Activated CD4-positive, alpha-beta T cell treated with anti-CD3 and anti-CD28 coated beads, Interleukin-2, amount 50 U/mL, for 16 hours (primary cell): ENCODE measurements around the gene GFOD1.
A peak's percentile ranks its signal among the peaks of the same experiment; 100 is the strongest.

Experiments
- DNase-seq: peaks from one replicate; pipeline ENCODE4 v3.0.0-alpha.2; 2020

Gene GFOD1

DNA sequence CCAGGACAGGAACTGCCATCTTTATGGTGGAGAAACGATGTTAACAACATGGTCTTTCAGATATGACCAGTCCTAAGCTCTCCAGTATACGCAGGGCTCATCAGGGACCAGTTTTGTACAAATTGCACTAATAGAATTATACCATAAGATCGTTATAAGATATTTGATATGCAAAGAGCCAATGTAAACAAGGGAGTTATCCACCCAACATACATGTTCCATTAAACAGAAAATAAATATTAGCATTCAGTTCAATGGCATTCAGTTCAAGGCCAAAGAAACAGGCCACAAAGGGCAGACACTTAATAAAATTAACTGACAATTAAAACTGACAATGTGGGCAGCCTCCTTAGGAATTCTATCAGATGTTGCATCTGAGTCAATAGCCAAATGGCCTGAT, 2.6 kb downstream of the GFOD1 start:
- no peak for DNase-seq

DNA sequence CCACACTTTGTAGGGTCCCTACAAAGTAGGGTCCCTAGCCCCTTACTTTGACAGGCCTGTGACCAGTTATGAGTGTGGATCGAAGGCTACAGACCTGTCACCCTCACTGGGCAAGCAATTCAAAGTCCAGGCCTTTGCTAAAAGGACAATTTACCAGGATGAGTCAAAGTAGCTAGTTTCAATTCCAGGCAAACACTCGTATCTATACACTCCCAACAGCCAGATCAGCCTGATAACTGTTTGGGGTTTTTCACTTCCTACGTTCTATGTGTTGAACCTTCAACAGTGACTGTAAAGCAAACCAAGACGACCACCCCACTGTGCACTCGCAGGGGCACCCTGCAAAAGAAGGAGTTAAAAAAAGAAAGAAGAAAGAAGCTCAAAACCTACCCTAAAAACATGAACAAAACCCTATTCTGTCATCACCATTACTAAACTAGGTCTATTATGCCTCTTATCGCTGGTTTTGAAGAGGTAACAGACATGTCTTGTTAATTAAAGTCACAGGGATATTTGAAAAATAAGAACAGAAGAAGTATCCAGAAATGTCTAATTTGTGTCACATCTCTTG, 3.2 kb downstream of the GFOD1 start:
- peak; percentile 51 for DNase-seq

DNA sequence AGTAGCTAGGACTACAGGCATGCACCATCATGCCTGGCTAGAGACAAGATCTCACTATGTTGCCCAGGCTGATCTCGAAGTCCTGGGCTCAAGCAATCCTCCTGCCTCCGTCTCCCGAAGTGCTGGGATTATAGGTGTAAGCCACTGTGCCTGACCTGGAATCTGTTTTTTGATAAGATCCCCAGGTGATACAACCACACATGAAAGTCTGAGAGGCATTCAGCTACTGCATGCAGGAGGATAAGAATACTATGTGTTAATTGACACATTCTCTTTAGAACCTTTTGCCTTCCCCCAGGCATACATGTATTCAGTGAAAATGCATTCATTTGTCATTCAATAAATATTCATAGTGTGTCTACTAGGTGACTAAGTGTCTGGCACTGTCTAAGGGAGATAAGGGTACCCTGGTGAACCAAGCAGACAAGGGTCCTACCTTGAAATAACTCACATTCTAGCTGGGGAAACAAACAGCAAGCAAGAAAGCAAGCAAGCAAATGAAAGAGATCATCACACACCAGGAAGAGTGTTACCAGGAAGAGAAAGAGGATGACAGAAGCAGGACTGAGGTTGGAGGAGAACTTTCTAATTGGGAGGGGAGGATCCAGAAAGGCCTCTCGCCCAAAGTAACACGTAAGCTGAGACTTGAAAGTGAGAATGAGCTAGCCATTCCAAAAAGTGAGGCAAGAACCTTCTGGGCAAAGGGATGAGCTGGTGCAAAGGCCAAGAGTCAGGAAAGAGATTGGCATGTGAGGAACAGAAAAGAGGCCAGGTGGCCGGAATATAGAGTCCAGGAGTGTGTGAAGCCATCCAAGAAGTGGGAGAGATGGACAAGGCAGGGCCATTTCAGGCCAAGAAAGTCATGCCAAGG, 6.5 kb downstream of the GFOD1 start:
- DNase-seq = no peak

GRCh38 chr6:13479971-13480434, 7.4 kb downstream of the GFOD1 start:
- no peak for DNase-seq

GRCh38 chr6:13479206-13479800, 8.1 kb downstream of the GFOD1 start:
- DNase-seq = no peak

GRCh38 chr6:13478525-13478966, 8.9 kb downstream of the GFOD1 start:
- no peak for DNase-seq

GRCh38 chr6:13474787-13475186, 12.6 kb downstream of the GFOD1 start:
- no peak for DNase-seq

GRCh38 chr6:13474360-13474759, 13.0 kb downstream of the GFOD1 start:
- no peak for DNase-seq

DNA sequence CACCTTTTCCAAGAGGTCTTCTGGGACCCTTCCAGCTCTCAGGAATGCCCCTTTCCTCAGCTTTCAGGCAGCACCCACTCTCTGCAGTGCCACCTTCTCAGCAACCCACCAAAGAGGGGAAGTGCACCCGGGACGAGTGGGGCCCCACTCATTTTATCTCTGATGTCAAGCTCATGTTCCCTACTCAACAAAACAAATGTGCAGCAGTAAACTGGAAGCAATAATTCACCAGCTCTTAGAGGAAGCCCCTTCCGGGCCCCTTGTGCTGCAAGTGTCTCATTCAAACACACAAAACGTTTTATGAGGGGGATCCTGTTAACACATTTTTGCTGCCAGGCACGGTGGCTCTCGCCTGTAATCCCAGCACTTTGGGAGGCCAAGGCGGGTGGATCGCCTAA, 13.6 kb downstream of the GFOD1 start:
- DNase-seq = no peak

DNA sequence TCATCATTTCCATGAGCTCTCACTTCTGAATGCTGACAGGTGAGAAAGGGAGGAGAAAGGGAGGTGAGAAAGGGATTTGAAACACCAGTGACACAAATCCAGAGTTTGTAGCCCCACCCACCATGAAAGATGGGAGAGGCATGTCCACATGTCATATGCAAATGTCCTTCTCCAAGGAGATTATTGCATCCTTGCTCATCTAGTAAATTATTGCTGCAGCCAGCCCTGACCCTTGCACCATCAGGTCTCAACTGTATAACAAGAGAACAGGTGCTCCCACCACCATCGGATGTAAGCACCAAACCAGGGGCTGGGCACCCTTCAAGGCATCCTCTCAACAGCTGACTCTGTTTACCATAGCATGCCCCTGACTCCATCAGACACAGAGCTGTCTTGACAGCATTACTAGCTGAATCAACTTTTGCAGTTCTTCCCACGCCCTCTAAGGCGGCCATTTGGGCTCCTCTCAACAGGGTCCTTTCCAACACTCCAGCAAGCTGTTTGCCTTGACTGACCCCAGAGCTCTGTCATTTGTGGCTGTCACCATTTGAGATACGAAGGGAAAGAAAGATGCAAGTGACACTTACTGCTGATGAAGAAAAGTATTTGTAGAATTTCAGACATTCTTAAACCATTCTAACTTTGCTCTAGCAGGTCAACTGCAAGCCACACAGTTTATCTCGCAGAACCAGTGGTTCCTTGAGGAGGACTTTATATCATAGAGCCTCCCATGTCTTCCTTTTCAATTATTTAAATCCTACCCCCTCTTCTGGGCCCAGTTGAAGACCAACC, 14.2 kb downstream of the GFOD1 start:
- no peak for DNase-seq

GRCh38 chr6:13472099-13472498, 15.3 kb downstream of the GFOD1 start:
- no peak for DNase-seq

DNA sequence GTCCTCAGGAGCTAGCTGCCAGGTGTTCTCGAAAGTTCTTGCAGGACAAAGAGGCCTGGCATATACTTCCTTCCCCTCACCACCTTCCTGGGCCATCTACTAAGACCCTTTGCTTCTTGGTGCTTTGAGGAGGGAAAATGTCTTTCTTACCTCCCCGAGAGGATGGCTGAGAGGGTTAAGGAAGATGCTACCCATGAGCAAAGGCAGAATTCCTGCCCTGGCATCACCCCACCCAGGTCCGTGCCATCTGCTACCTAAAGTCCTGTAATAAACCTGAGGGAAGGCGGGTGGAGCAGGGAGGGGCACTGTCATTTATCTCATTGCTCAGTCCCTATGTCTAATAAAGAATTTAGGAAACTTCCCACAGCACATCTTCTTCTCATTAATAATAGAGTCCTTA, 16.2 kb downstream of the GFOD1 start:
- DNase-seq = no peak

GRCh38 chr6:13470238-13471140, 16.9 kb downstream of the GFOD1 start:
- DNase-seq = no peak

- DNase-seq = no peak
Measured at GRCh38 chr6:13469693-13470092, 17.7 kb downstream of the GFOD1 start.

DNA sequence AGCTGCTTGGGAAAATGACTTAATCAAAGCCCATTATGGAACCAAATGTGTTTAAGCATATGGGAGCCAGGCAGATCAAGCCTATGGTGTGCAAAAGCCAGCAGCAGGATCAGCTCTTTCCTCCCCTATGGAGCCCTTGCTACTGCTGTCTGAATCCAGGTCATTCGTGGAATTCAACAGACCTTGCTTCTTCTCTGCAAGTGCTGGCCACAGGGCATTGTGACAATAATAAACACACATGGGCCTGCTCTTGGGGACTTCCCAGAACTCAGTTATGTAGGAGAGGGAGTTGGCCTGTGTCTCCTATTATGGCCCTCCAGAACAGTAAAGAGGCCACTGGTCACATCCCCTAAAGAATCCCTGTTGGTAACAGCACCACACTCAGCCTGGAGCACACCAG, 18.6 kb downstream of the GFOD1 start:
- no peak for DNase-seq

DNA sequence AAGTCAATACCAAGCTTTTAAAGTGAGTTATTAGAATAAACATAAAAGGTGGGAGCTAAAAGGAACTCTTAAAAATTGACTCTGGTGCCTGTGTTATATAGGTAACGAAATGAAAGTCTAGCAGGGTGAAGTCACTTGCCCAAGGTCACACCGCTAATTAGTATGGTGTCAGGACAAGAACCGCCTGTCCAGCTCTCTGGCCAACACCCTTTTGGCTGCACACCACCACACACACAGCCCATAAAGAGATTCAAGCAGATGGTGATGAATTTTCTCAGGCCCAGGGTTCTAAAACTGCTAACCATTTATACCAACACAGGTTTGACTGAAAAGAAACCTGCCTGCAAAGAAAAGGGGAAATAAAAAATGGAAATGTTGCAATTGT, 20.2 kb downstream of the GFOD1 start:
- DNase-seq = no peak

DNA sequence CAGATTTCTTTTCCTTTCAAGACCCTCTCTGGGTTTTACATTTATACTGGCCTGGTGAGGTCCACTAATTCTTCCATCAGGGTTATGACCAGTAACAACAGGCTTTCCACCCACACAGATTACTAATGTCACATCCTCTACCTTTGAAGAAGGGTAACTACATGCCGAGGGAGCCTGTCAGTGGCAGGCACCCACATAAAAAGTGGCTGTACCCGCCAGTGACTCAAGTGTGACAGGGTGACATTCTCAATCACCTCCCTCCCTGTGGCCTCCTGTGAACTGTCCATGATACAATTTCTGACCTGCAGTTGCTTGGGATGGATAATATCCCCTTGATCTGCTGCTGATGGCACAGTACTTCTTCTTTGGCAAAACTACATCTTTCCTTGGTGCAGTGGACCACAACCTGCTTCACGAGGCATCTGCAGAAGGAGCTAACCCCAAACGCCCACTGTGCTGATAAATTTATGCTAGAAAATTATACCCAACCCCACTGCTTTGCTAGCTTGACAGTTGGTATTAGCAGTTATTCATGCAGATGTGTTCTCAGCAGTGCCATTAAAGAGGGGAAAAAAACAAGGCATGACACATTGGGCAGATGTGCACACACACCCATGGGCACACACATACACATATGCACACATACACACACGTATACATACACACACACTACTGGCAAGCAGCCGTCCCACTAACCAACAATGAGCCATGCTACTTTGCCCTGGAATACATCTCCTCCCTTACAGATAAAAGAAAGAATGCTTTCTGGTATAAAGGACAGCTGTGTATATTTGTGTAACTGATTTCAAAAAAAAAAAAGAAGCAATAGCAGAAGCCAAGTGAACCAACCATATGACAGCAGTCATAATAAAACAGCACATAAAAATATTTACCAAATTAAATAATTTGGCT, 20.8 kb downstream of the GFOD1 start:
- peak; percentile 65 for DNase-seq

DNA sequence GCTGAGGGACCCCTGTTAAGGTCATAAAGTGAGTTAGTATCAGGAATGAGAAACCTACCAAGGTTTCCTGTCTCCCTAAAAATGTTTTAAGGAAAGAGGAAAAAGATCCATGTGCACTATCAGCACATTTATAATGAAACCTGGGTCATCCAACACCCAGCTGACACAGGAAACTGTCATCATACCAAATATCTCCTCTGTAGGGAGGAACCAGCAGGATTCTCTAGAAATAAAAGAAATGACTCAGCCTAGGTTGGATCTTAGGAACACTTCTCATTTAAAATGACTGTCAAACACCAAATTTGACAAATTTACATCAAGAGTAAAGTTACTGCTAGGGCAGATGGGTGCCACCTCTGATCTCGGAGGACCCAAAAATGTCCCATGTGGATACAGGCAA, 21.7 kb downstream of the GFOD1 start:
- DNase-seq = peak; percentile 51

- no peak for DNase-seq
Measured at GRCh38 chr6:13463941-13464340, 23.5 kb downstream of the GFOD1 start.

GRCh38 chr6:13463328-13463717, 24.1 kb downstream of the GFOD1 start:
- DNase-seq = no peak
